ENCODE data around the gene KRT40.

DNA sequence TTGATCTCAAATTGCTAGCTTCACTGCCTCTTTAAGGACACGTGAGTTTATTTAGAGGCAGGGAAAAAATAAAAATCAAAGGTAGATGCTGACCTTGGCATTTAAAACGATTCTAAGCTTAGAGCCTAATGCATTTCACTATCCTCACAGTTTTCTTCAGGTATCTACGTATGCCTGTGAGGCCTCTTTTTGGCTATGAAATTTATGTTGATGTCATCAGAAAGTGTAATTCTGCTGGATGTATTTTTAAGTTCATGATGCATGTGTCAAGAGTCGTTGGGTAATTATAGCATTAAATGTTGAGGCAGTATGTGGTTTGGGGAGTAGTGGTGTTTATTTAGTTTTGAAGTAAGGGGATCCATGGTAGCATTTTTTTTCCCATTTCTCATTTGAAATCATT, 19.8 kb upstream of the KRT40 start:
- TF ChIP-seq, protein P1, sequence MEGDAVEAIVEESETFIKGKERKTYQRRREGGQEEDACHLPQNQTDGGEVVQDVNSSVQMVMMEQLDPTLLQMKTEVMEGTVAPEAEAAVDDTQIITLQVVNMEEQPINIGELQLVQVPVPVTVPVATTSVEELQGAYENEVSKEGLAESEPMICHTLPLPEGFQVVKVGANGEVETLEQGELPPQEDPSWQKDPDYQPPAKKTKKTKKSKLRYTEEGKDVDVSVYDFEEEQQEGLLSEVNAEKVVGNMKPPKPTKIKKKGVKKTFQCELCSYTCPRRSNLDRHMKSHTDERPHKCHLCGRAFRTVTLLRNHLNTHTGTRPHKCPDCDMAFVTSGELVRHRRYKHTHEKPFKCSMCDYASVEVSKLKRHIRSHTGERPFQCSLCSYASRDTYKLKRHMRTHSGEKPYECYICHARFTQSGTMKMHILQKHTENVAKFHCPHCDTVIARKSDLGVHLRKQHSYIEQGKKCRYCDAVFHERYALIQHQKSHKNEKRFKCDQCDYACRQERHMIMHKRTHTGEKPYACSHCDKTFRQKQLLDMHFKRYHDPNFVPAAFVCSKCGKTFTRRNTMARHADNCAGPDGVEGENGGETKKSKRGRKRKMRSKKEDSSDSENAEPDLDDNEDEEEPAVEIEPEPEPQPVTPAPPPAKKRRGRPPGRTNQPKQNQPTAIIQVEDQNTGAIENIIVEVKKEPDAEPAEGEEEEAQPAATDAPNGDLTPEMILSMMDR (IDR thresholded peaks at IDR 0.05): no peak
- TF ChIP-seq POLR2A (IDR thresholded peaks at IDR 0.05): no peak
